Epidermal melanocyte (primary cell): ENCODE results near the gene MYBPHL.

Experiments used
- DNase-seq: peaks from one replicate; pipeline ENCODE4 v3.0.0; 2011; ENCODE audit warnings: low spot score; ENCODE audit not compliant: insufficient read length

The MYBPHL gene, protein sequence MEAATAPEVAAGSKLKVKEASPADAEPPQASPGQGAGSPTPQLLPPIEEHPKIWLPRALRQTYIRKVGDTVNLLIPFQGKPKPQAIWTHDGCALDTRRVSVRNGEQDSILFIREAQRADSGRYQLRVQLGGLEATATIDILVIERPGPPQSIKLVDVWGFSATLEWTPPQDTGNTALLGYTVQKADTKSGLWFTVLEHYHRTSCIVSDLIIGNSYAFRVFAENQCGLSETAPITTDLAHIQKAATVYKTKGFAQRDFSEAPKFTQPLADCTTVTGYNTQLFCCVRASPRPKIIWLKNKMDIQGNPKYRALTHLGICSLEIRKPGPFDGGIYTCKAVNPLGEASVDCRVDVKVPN

DNA sequence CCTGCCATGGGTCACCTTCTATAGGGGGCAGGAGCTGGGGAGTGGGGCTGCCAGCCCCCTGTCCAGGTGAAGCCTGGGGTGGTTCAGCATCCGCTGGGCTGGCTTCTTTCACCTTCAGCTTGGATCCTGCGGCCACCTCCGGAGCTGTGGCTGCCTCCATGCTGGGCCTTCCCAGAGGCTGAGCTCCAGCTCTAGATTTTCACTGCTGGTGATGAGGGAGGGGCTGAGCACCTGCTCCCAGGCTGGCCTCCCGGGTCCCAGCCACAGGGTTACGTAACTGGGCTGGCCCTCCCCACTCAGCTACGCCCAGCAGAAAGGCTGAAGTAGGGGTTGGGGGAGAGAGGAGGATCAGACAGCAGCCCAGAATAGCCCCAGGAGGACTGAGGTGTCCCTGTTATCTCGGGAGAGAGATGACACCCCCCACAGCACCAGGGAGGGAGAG, at the start of gene MYBPHL:
MYBPHL (minus strand) TSS at position 180 of the 442 bp plus-strand sequence; CDS start at position 160, 20 bp downstream.
- no peak for DNase-seq

DNA sequence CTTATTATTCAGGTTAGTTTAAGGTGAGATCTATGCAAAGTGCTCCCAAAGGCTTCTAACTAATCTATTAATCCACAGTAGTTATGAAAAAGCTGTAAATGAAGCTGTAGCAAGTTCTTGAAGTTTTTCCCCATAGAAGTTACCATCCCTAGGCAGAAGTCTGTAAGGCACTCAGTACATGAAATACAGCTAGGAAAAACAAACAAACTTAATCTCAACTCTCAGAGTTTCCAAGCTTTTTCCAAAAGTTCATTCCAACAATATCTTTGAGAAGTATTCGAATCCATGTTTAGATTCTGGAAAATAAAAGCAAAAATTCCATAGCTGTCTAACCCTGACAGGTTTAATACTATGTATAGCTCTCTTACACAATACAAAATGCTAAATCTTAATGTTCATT, 49.7 kb upstream of the MYBPHL start:
- DNase-seq: no peak

DNA sequence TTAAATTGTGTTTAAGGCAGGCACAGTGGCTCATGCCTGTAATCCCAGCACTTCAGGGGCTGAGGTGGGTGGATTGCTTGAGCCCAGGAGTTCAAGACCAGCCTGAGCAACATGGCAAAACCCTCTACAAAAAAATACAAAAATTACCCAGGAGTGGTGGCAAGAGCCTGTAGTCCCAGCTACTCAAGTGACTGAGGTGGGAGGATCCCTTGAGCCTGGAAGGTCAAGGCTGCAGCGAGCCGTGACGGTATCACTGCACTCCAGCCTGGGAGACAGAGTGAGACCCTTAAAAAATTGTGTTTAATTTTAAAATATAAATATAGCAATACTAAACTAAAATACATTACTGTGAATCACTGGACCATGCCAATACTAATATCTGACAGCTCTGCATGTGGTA, 48.1 kb upstream of the MYBPHL start:
- no peak for DNase-seq

DNA sequence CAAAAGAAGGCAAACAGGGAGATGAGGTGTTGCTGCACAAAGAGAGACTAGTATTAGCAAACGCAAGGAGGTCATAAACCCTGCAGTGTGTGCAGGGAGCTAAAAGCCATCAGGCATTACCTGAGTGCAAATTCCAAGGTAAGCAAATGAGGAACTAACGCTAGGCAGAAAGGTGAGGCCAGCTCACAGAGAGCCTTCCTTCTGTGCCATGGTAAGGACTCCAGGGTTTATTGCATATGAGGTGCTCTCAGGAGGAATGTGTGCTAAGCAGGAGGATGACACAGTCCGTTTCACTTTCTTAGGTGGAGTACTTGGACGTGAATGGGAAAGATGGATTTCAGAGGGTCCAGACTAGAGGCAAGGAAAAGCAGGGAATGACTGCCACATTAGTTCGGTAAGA, 44.6 kb upstream of the MYBPHL start:
- no peak for DNase-seq

DNA sequence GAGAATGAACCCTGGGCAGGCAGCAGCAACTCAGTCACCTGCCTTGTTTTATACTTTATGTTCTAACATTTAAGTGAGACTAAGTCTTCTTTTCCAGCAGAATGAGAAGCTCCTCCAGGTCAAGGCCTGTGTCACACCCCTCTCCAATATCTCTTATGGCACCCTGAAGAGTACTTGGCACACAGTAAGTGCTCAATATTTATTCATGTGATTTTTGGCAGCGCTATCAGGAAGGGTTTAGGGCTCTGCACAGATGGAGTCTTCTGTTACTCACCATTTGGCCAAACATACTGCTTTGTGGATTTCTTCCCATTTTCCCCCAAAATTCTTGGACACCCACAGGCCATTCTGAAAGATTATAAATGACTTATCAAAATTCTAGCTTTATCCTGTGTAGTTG, 43.8 kb upstream of the MYBPHL start:
- no peak for DNase-seq

DNA sequence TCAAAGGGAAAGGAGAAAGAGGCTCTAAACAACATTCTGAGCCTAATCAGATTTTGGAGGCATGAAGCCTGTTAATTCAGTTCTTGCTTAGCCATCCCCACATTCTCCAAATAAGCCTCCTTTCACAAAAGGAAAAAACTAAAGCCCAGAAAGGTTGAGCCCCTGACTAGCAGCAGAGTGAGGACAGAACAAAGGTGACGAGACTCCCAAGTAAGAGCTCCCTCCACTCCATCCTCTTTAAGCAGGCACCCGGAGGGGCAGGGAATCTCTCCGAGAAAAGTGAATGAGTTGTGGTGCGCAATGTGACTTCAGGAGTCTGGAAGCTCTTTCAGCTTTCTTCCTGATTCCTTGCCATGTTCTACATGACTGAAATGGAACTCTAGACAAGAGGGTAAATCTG, 43.4 kb upstream of the MYBPHL start:
- no peak for DNase-seq

DNA sequence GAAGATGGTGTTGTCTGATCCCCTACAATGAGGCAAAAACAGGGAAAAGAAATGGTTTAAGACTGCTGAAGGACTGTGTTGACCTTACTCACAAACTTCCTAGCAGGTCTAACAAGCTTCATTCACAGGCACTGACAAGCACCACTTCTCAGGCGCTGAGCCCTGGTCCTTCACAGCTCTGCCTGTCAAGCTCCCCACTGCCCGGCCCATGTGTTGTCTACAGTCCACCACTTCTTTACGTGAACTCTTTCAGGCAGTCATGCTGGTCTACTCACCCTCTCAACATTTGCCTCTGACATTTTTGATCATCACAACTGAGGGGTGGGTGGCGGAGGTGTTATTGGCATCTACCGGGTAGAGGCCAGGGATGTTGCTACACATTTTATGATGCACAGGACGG, 40.7 kb upstream of the MYBPHL start:
- DNase-seq: no peak

DNA sequence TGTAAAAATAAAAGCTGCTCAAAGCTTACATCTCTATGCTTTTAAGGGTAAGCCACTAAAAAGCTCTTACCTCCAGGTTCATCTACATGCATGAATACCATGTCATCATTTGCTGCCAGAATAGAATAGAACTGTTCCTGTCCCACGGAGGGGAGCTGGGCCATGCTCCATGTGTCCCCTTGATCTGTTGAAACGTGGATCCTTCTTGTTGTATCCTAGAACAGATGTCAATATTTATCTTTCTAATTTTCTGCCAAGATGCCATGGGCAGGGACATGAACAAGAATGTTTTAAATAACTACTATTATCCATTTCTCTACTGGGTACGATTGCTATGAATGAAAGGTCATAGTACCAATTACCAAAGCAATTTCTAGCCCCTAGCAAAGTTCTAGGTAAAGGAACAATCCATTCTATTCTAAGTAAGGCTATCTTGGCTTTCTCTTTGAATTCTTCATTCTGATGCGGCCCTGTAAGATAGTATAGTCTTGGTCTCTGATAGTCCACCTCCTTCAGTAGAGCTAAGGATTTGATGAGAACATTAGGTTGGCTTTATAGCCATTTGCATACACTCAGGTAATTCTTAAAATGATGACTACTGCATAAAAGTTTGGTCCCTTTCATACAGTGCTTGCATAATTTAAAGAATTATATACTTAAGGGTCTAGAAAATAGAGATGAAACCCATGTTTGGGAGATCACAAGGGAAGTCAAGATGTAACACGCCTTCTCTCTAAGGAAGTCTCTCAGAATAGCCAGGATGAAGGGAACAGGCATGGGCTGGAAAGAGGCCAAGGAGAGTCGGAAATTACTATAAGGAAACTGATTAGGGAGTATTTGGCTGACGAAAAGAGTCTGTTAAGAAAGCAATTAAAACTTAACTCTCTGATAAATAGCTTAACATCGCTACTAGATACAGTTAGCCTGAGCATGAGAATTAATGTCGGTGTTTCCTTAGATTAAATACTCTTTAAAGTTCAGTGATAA, 35.4 kb upstream of the MYBPHL start:
- no peak for DNase-seq

DNA sequence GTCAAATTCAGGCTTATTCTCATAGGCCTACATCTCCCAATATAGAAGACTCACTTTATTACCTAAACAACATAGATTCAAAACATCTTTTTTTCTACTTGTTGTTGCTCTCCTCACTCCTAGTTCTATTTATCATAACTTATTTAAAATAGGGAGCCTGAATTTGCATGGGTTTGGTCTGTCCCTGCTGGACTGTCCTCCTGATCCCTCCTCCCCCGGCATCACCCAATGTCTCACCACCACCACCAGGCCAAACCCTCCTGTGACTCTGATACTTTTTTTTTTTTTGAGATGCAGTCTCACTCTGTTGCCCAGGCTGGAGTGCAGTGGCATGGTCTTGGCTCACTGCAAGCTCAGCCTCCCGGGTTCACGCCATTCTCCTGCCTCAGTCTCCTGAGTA, 31.8 kb upstream of the MYBPHL start:
- no peak for DNase-seq

DNA sequence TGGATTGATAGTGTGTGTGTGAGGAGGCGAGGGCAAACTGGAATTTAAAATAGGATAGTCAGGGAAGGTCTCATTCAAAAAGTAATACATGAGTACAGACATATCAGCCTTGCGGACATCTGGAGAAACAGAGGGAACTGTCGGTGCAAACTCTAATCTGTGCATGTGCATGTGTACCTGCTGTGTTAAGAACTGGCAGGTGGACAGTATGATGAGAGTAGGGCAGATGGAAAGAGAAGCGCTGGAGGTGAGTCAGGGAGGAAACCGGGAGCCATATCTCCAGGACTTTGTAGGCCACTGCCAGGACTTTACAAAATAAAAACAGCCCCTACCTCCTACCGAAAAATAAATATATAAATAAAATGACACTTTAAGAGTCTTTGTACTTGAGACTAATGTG, 31.3 kb upstream of the MYBPHL start:
- no peak for DNase-seq

DNA sequence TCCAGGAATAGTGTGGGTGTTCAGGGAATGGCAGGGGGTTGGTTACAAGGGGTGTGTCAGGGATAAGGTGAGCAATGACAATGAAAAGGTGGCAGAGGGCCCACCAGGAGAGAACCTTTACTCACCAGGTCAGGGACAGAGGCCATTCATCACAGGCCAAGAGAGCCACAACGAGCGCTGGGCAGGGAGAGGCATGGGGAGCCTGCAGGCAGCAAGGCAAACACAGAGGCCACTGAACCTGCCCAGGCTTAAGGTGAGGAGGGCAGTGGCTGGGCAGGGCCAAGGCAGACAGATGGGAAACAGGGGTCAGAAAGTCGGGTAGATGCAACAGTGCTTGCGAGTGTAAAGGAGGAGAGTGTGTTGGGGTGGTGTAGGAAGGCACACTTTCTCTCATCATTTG, 28.3 kb upstream of the MYBPHL start:
- DNase-seq: no peak

DNA sequence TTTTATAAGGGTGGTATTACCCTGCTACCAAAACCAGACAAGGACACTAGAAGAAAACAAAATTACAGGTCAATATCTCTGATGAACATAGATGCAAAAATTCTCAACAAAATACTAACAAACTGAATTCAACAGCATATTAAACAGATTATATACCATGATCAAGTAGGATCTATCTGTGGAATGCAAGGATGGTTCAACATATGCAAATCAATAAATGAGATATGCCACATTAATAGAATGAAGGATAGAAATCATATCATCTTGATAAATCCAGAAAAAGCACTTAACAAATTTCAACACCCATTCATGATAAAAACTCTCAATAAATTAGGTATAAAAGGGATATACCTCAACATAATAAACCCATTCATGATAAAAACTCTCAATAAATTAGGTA, 24.3 kb upstream of the MYBPHL start:
- no peak for DNase-seq

DNA sequence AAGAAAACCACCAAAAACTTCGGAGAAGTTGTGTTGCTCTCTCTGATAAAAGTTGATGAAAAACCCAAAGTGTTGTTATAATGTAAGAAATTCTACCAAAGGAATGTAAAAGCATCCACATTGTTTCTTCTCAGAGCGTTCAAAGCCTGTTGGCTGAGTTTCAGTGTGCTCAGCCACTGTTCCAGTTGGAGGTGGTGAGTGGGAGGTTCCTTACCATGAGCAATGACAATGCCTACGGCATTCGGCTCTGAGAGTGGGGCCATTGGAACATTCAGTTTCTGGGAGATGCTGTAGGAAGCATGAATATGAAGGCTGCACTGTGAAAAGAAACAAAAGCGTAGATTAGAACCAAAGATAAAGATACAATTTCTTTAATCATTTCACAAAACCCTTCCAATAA, 20.5 kb upstream of the MYBPHL start:
- DNase-seq: no peak

DNA sequence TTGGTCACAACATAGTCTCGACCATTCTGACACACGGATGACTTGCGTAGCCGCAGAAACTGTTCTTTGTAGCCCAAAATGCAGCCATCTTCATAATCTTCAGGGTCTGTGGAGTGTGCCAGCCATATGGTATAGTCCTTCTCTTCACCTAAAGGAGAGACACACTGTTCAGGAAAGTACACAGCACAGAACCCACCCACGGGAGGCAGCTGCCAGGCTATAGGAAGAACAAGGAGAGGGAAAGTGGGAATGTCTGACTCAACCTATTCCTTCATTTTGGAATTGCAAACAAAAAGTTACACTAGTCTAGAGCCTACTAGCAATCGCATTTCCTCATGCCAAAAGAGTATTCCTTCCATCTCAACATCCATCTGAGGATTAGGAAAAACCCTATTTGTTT, 16.2 kb upstream of the MYBPHL start:
- DNase-seq: no peak

DNA sequence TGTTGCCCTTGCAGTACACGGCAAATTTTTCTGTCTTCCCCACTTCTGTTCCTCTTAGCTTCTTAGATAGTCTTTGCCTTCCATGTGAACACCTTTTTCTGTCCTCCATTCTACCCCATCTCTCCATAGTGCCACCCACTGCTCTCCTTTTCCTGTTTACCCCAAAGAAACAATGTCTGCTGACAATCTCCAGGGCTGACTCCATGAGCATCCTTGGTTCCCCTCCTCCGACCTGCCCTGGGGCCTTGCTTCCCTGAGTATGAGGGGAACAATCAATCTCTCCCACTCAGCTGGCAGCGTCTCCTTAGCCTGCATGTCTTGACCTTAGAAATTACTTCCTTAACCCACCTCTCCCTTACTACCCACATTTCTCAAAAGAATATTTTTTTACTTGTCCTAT, 12.3 kb upstream of the MYBPHL start:
- DNase-seq: no peak

DNA sequence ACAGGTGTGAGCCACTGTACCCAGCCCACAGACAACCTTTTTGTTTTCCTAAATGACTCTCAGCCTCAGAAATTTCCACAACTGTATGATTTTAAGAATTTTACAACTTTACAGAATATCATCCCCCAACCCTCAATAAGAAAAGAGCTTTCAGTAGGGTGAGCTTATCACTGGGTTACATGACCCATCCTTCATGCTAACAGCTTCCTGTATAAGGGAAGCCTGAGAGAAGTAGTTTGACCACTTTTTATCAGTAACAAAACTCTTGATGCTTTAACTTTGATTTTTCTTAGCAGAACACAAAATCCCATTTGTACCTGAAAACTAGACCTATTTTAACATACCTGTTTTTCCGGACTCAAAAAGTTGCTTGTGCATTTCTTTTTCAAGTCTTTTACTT, 9.7 kb upstream of the MYBPHL start:
- no peak for DNase-seq

DNA sequence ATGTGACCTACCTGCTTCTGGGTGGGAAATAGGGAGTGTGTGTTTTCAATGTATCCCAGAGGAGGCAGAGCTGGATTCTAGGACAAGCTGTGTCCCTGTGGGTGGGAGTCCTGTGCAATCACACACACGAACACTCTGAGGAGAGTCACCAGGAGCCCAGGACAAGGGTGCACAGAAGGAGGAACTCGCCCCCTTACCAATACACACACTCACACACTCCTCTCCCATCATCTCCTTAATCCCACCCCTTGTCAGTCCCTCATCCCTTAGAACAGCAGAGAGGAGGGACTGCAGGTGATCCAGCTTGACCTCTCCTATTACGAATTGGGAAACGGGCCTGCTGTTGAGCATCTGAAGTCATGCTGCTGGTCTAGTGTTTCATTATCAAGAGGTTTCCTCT, 8.5 kb upstream of the MYBPHL start:
- DNase-seq: no peak

DNA sequence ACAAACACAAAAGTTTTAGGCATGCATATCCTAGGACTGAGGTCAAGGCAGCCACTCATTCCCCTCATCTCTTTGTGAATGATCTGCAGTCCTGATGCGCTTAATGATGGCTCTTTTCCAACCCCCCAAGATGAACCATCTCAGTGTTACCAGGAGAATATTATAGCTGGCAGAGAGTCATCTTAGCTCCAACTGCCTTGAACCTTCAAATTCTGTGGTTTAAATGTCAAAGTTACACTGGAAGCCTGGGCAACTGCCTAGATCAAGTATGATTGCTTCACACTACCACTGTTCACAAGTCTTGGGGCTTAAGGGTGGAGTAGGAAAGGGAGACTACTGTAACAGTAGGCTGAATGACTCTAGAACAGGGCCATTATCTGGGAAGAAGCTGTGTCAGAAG, 8.0 kb upstream of the MYBPHL start:
- DNase-seq: no peak

DNA sequence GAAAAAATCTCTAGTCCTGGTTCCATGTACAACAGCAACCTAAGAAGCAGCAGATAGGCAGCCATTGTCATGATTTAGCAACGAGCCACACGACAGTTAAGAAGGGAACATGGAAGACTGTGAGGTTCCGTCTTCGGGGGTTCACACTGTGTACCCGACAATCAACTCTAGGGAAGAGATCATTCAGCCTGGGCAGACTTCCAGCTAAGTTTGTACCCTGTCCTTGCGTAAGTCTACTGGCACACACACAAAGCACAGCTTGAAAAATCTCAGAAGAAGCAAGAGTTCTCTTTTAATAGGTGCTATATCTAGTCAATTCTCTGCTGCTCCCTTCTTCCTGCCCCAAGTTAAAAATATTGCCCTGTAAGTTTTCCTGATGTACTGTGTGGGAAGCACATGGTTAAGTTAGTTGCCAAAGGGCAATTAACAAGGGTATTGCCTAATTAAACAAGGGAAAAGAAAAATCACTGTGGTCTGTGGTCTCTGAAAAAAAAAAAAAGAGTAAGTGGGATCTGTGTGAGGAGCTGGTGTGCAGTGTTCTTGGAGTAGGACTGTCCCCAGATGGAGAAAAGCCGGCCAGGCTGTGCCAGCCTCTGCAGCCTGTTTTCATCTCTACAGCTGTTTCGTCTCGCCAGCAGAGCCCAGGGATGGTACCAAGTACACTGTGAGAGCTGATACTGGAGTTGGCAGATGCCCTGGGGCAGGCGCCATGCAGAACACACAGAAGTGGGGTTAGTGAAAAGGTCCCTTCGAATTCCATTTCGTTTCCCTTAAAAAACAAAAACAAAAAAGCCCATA, 6.4 kb upstream of the MYBPHL start:
- peak; percentile 40 for DNase-seq

DNA sequence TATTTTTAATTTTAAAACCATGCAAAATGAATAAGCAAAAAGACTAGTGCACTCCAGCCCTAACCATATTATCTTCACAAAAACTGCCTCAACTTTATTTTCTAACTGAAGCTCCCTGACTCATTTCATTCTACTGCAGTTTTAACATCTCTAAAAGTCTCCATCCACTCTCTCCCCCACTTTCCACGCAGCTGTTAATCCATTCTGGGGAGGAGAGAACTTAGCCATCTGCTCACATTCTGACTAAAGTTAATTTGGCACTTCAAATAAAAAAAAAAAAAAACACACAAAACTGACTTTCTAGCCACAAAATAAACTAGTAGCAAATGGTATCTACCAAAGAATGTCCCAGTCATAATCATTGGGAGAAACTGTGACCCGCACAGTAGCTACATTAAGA, 5.4 kb upstream of the MYBPHL start:
- DNase-seq: no peak

DNA sequence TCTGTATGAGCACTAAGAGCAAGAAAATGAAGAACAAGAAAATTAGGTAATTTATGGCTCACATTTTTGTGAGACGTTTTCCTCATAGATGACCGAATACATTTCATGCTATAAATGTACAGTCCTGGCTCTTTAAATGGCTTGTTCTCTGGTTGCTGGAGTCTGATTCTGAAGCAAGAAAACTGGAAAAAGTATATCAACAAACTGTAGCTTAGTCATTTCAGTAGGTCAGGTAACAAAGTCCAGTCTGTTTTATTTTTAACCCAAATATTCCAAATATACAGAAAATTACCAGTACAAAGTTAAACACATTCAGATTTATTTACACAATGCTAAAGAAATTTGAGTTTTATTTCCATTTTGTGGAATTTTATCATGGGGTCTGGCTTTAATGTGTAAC, 2.5 kb upstream of the MYBPHL start:
- no peak for DNase-seq
